GM18499 (cell line): Measurements from ENCODE around the gene SOAT1.
"Not testable (repeated sequence)": the region's sequence is repeated elsewhere in the genome, so short reads cannot be mapped to it uniquely, and the experiment has no call there.

ENCODE experiments used
- ATAC-seq: cut with Tn5 transposase; IDR thresholded peaks from one replicate; pipeline ENCODE4 v1.9.1; 2021; ENCODE audit warnings: moderate number of reproducible peaks; ENCODE audit not compliant: insufficient read depth, unreplicated experiment

Gene SOAT1

GRCh38 chr1:179293340-179294327 is at the start of gene SOAT1:
Gene SOAT1, plus strand, starts transcription at chr1:179293797. Its CDS starts 8,888 bp downstream, at chr1:179302685.
- peak; percentile 82 for ATAC-seq

GRCh38 chr1:179245426-179245825 is 48.2 kb upstream of the SOAT1 start:
- ATAC-seq, result not testable (repeated sequence)

DNA sequence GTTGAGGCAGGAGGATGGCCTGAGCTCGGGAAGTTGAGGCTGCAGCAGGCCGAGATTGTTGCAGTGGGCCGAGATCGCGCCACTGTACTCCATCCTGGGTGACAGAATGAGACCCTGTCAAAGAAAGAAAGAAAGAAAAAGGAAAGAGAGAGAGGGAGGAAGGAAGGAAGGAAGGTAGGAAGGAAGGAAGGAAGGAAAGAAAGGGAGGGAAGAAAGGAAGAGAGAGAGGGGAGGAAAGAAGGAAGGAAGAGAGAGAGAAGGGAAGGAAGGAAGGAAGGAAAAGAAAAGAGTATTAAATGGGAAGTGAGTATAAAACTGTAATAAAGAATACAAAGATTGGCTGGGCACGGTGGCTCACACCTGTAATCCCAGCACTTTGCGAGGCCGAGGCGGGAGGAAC is 45.7 kb upstream of the SOAT1 start:
- no peak for ATAC-seq

DNA sequence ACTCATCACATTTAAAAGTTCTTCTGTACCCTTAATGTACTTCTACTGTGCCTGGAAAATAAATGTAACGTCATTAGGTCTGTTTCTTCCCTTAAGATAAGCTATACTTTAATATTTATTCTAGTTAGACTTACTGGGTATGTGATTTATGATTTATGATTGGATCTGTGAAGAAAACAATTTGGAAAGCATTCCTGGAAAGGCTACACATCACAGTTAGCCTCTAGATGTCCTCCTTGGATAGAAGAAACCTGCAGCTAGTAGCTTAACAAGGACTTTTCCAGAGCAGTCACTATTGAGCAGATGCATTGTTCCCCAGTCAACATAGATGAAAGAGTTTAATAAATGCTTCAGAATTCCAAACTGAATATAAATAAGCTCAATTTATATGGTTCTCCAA is 41.9 kb upstream of the SOAT1 start:
- no peak for ATAC-seq

- no peak for ATAC-seq
These were observed 41.0 kb upstream of the SOAT1 start for GRCh38 chr1:179252606-179253005.

GRCh38 chr1:179253286-179253972 is 40.2 kb upstream of the SOAT1 start:
- ATAC-seq, result no peak

- no peak for ATAC-seq
These were observed 31.4 kb upstream of the SOAT1 start for GRCh38 chr1:179262183-179262582.

- no peak for ATAC-seq
These were observed 30.5 kb upstream of the SOAT1 start for GRCh38 chr1:179263121-179263520.

- no peak for ATAC-seq
These were observed 29.1 kb upstream of the SOAT1 start for GRCh38 chr1:179264507-179264906.

- no peak for ATAC-seq
These were observed 24.5 kb upstream of the SOAT1 start for GRCh38 chr1:179269071-179269470.

- not testable (repeated sequence) for ATAC-seq
These were observed 19.2 kb upstream of the SOAT1 start for GRCh38 chr1:179274424-179274823.

- no peak for ATAC-seq
These were observed 14.7 kb upstream of the SOAT1 start for GRCh38 chr1:179278920-179279319.

DNA sequence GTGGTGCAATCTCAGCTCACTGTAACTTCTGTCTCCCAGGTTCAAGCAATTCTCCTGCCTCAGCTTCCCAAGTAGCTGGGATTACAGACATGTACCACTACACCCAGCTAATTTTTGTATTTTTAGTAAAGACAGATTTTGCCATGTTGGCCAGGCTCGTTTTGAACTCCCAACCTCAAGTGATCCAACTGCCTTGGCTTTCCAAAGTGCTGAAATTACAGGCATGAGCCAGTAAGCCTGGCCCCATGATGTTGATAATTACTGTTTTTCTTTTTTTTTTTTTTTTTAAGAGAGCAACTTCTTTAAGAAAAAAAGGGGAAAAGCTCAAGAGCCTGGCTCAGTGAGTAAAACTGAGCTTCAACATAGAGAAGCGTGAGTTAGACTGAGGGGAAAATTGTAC is 9.6 kb upstream of the SOAT1 start:
- ATAC-seq, result no peak

DNA sequence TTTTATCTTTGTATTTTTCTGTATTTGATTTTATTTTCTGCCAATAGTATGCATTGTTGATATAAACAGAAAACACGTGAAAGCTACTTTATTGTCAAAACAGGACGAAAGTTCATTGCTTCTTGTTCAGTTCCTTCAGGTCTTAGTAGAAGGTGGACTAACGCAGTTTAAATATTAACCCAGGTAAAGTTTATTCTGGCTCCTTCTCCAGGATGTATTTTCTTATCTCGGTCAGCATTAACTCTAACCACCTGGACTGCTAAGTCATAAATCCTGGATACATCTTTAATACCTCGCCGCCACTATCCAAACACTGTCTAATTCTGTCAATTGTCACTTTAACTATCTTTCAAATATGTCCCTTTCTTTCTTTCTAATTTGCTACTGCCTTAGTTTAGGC is 5.7 kb upstream of the SOAT1 start:
- no peak for ATAC-seq

DNA sequence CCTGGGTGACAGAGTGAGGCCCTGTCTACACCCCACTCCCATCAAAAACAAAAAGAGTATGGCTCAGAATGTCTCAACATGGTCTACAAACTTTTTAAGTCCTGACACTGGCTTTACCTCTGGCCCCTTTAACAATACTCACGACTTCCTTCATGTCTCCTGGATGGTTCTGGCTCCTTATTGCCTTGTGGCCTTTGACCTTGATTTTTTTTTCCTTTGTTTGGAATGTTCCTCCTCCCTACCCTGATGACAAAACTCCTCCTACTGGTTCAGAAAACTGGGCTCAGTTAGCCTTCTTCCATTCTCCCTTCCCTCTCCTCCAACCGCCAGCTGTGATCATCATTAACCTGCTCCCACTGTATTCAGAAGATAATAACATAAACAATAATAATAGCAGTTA is 4.6 kb upstream of the SOAT1 start:
- no peak for ATAC-seq

GRCh38 chr1:179295164-179295755 is 1.7 kb downstream of the SOAT1 start:
- ATAC-seq, result no peak

DNA sequence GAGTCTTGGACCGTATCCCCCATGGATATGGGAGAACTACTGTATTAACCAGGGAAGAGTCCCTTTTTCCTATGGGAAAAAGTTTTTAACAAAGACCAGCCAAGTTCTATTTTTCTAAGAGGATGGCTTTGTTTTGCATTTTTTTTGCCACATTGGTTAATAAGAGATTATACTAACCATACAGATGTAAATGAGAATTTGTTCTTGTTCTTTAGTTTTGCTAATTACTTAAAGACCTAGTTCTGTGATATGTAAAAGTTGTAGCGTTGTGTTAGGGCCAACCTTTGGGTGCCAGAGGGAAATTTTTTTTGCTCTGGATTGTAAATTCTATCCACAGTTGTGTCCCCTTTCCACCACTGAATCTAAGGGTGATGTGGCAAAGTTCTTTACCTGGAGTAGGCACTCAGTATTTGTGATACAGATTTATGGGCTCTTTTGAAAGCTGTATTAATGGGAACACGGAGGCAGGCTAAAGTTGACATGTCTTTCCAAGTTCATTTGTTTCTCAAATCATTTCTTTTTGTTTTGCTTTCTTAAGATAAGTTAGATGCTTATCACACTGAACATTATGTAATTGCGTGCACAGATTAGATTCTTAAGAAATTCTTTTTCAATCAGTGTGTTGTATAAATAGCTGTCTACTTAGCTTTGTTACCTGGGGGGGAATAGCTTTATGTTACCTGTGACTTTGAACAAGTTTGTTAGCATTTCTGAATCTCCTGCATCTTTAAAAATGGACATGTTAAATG is 2.9 kb downstream of the SOAT1 start:
- no peak for ATAC-seq

DNA sequence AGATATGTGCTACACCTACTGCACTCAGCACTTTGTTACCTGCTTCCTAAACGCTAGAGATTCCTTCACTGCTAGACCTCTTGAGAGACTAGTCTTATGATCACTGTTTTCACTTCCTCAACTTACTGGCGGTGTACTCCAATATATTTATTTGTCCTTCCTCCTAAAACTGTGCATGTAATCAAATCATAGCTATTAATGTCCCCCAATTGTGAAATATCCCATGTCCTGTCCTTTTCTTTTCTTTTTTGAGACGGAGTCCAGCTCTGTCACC is 3.4 kb downstream of the SOAT1 start:
- ATAC-seq, result no peak

DNA sequence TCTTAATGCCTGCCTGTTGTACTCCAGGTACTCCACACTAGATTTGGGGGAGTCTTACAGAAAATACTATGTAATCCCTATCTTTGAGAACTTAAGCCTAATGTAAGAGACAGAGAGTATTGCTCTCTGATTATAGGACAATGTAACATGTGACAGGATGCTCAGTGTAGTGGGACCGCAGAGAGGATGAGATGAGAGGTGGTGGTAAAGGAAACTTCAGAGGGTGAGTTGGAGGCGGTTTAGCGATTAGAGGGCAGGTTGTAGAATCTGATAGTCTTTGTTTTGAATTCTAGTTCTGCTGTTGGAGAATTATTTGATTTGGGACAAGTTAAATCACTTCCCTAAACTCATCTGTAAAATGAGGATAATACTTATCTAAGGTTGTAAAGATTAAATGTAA is 5.4 kb downstream of the SOAT1 start:
- peak; percentile 93 for ATAC-seq

GRCh38 chr1:179300112-179300511 is 6.5 kb downstream of the SOAT1 start:
- no peak for ATAC-seq

- no peak for ATAC-seq
These were observed 8.5 kb downstream of the SOAT1 start for GRCh38 chr1:179302070-179302469.
